ENCODE data around the gene METTL22. TPM values are rescaled to one million over a fixed set of nuclear protein-coding genes. Genes with fewer than 3 reads are reported as not detected.

The METTL22 gene
- total RNA-seq, 3 donors from 2014 or later = 24.1 to 41.0 (median 30.8) TPM

DNA sequence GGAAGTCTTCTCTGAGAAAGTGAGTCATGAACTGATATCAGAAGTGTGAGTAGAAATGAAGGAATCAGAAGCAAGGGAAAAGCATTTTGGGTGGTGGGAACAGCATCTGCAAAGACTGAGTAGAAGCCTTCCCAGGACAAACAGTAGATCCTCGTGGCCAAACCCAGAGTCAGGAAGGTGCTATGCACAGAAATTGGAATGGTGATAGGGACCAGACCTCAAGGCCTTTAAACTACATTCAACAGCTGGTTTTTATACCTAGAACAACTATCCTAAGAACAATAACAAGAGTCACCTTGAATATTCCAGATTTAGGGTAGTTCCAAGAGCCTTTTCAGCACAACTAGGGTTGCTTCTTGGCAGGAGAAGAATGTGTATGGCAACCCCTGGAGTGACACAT, 68.2 kb downstream of the METTL22 start:
- no peak for ATAC-seq

GRCh38 chr16:8691728-8692127, 70.2 kb downstream of the METTL22 start:
- DNase-seq (no peak), ATAC-seq (no peak)
- Histone ChIP-seq H3K36me3 (ENCODE audit: low read depth) (no peaks in the 10 kb centered on the region), H3K9me3 (peaks cover 14% of the 10 kb centered on the region), H3K4me3 (no peak overlapping the region), H3K4me1 (ENCODE audit: low read depth) (no peaks in the 10 kb centered on the region)
- intact Hi-C loops (cut with DNase I, micrococcal nuclease) = no loop called here
- no peak for TF ChIP-seq CTCF (IDR thresholded peaks at IDR 0.05)

More for the DNA sequence above, 68.2 kb downstream of the METTL22 start:
- TF ChIP-seq CTCF (IDR thresholded peaks at IDR 0.05) = no peak
- no peak for DNase-seq
- Histone ChIP-seq H3K36me3 (ENCODE audit: low read depth) (no peaks in the 10 kb centered on the region), H3K4me3 (no peak overlapping the region), H3K9me3 (peaks cover 14% of the 10 kb centered on the region), H3K4me1 (ENCODE audit: low read depth) (no peaks in the 10 kb centered on the region)
- intact Hi-C loops (cut with DNase I, micrococcal nuclease) = no loop called here

DNA sequence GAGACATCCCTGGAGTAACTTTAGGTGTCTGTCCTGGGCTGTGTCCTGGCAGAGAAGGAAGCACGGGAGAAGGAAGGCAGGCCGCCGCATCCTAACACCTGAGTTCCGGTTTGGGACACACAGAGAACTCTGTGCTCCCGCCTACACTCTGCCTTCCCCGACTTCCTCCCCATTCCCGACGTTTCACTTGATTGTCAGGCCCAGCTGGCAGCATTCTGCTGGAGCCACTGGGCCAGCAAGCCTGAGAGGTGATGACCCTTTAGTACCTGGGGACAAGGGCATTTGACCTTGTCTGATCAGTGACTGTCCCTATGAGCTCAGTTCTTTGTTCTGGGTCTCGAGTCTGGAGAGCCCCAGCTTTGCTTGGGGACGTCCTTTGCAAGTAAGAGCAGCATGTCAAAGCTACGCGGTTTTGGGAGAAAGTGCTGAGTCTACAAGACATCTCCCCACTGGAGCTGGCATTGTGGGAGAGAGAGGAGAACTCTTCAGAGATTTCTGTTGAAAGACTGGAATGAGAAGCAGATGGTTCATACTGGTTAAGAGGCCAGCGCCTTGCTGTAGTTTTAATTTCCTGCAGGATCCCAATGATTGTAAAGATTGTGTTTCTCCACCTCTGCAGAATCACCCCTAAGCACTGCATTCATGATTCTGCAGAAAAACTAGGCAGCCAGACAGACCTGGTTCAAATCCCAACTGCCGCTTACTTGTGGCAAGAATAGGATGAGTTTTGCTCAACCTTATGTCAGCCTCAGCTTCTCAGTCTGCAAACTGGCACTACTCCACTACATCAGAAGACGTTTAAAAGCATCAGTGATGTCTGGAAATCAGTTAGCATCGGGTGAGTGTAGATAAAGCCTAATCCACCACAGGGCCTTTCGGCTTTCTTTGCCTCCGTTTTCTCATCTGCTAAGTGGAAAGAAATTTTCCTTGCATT, 73.6 kb downstream of the METTL22 start:
- no peak for ATAC-seq
- Histone ChIP-seq H3K4me3 (no peak overlapping the region), H3K9me3 (peaks cover under 1% of the 10 kb centered on the region), H3K4me1 (ENCODE audit: low read depth) (no peaks in the 10 kb centered on the region), H3K36me3 (ENCODE audit: low read depth) (no peaks in the 10 kb centered on the region)
- DNase-seq = no peak
- TF ChIP-seq CTCF (IDR thresholded peaks at IDR 0.05) = no peak
- intact Hi-C loops (cut with DNase I, micrococcal nuclease) = no loop called here

DNA sequence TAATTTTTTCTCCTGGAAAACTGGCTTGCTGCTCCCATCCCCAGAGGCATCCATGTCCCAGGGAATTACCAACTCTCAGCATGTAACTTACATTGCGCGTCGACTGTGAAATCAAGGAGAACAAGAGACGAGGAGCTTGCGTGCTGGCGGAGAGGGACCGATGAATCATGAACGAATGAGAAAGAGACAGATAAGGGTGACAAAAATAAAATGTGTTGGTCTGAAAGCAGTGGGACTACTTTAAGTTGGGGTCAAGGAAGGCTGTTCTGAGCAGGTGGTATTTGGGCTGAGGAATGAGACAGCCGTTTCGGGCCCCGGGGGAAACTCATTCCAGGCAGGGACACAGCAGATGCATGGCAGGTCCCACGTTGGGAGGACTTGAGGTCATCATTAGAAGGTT, 75.4 kb downstream of the METTL22 start:
- Histone ChIP-seq H3K9me3 (no peaks in the 10 kb centered on the region), H3K4me1 (ENCODE audit: low read depth) (no peaks in the 10 kb centered on the region), H3K4me3 (no peak overlapping the region), H3K36me3 (ENCODE audit: low read depth) (no peaks in the 10 kb centered on the region)
- intact Hi-C loops (cut with DNase I, micrococcal nuclease) = no loop called here
- no peak for DNase-seq
- TF ChIP-seq CTCF (IDR thresholded peaks at IDR 0.05) = no peak
- no peak for ATAC-seq

DNA sequence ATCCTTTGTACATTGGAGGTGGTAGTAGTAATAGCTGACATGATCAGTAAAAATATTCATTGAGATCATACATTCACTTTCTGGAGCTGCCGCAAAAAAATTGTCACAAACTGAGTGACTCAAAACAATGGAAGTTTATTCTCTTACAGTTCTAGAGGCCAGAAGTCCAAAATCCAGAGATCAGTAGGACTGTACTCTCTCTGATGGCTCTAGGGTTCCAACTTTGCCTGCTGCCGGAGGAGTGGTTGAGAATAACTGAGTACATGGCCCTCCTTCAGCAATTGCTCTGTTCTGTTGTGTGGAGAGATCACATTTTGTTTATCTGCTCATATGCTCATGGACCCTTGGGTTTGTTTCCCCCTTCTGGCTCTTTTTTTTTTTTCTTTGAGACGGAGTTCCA, 76.5 kb downstream of the METTL22 start:
- Histone ChIP-seq H3K4me3 (no peak overlapping the region), H3K9me3 (no peaks in the 10 kb centered on the region), H3K36me3 (ENCODE audit: low read depth) (no peaks in the 10 kb centered on the region), H3K4me1 (ENCODE audit: low read depth) (no peaks in the 10 kb centered on the region)
- intact Hi-C loops (cut with DNase I, micrococcal nuclease) = no loop called here
- TF ChIP-seq CTCF (IDR thresholded peaks at IDR 0.05) = no peak
- ATAC-seq (no peak), DNase-seq (no peak)

Other genes starting within 250 kb of the METTL22 start
- gene TMEM114, start 31.2 kb upstream of the METTL22 start, total RNA-seq = under 1 TPM in 1 of 3 donors, not detected in 2; 0.60 TPM
- 10 to 100 TPM; 12.1 to 25.5 (median 16.5) TPM for gene ABAT, start 52.9 kb downstream of the METTL22 start, total RNA-seq
- 10 to 100 TPM; 12.2 to 13.9 (median 13.2) TPM for gene TMEM186, start 175.9 kb downstream of the METTL22 start, total RNA-seq
- 10 to 100 TPM; 46.4 to 77.9 (median 74.9) TPM for gene PMM2, start 176.1 kb downstream of the METTL22 start, total RNA-seq
- 10 to 100 TPM; 42.7 to 69.4 (median 56.8) TPM for gene CARHSP1, start 247.3 kb downstream of the METTL22 start, total RNA-seq